K562 (cell line): ENCODE measurements around the gene DPAGT1. TPM values are rescaled to one million over a fixed set of nuclear protein-coding genes. Genes with fewer than 3 reads are reported as not detected.

Experiments used
- EGR1 ChIP-seq: fragments of 450-650 bp; conservative IDR thresholded peaks from 2 replicates; pipeline ENCODE4 v1.6.1; 2017; ENCODE audit warnings: mild to moderate bottlenecking
- GABPA ChIP-seq: fragments of 200-800 bp; sonication (Bioruptor generic); conservative IDR thresholded peaks from 2 replicates; pipeline ENCODE4 v1.6.1; 2016; ENCODE audit warnings: low read depth, missing genetic modification characterization, missing compliant biosample characterization
- HEY1 ChIP-seq: fragments of 250-450 bp; sonication (Bioruptor Pico); IDR thresholded peaks from 2 replicates; pipeline ENCODE4 v1.5.0; 2020; ENCODE audit warnings: mild to moderate bottlenecking, moderate library complexity, borderline replicate concordance
- polyA plus RNA-seq, 8 experiments: library from polyadenylated mRNA; depleted of rRNA in 4 of 8; stranded (reverse) in 5 of 8; unstranded in 3 of 8; fragments of >200 nt; fragmentation: Nextera tagmentation in 2 of 8; fragmentation: Illumina TruSeq in 1 of 8; extraction: Ambion mirVana in 2 of 8; extraction: Trizol in 1 of 8; gene quantifications; 2 replicates each; pipeline versions ENCODE4 v1.2.1 to v1.2.3, GENCODE V29; 2011 to 2014; ENCODE audit warnings: inconsistent platforms in 1 of 8, missing spikeins in 1 of 8
- total RNA-seq, 7 experiments: library from RNA; depleted of rRNA in 6 of 7; stranded (reverse); fragments of >200 nt in 6 of 7; fragmentation: Illumina TruSeq in 2 of 7; extraction: Trizol in 2 of 7; gene quantifications; 2 replicates each; pipeline versions ENCODE4 v1.2.1 to v1.2.3, GENCODE V29; 2011 to 2021; ENCODE audit warnings: low replicate concordance in 1 of 7
- TF ChIP-seq, protein P1 (sequence below): fragments of 450-650 bp; IDR thresholded peaks from 2 replicates; pipeline ENCODE4 v1.6.1; 2014; ENCODE audit warnings: low read depth, mild to moderate bottlenecking, moderate library complexity, borderline replicate concordance
- TF ChIP-seq, protein P2 (sequence below), 2 experiments: fragments of 450-650 bp; formaldehyde crosslinking in 1 of 2; IDR thresholded peaks; 2 replicates each; pipeline versions ENCODE4 v1.4.0 to v1.6.1; 2014 to 2020; ENCODE audit warnings: mild to moderate bottlenecking in 2 of 2, borderline replicate concordance in 1 of 2, low read depth in 1 of 2
- TF ChIP-seq, protein P3 (sequence below), 2 experiments: IDR thresholded peaks; 2 replicates each; pipeline ENCODE4 v1.6.1; 2011; ENCODE audit warnings: borderline replicate concordance in 1 of 2, control low read depth in 1 of 2, low read depth in 1 of 2, low read length in 1 of 2, mild to moderate bottlenecking in 1 of 2, mixed read lengths in 1 of 2, moderate library complexity in 1 of 2; ENCODE audit not compliant: insufficient read depth in 1 of 2, insufficient read length in 1 of 2, poor library complexity in 1 of 2, severe bottlenecking in 1 of 2; ENCODE audit errors: extremely low read depth in 1 of 2
- TF ChIP-seq, protein P4 (sequence below): sonication (generic); formaldehyde crosslinking; IDR thresholded peaks from 2 replicates; pipeline ENCODE4 v1.5.0; 2020; ENCODE audit warnings: missing genetic modification reagents
- TF ChIP-seq, protein P5 (sequence below): fragments of 450-650 bp; IDR thresholded peaks from 2 replicates; pipeline ENCODE4 v1.6.1; 2018; ENCODE audit not compliant: partially characterized antibody

The DPAGT1 gene
- total and polyA plus RNA-seq, 9 of the 15 experiments (the other 6 are each of a cell fraction or from before 2014, with no cell fraction given) = 29.9 to 135 (median 85.0) TPM

DNA sequence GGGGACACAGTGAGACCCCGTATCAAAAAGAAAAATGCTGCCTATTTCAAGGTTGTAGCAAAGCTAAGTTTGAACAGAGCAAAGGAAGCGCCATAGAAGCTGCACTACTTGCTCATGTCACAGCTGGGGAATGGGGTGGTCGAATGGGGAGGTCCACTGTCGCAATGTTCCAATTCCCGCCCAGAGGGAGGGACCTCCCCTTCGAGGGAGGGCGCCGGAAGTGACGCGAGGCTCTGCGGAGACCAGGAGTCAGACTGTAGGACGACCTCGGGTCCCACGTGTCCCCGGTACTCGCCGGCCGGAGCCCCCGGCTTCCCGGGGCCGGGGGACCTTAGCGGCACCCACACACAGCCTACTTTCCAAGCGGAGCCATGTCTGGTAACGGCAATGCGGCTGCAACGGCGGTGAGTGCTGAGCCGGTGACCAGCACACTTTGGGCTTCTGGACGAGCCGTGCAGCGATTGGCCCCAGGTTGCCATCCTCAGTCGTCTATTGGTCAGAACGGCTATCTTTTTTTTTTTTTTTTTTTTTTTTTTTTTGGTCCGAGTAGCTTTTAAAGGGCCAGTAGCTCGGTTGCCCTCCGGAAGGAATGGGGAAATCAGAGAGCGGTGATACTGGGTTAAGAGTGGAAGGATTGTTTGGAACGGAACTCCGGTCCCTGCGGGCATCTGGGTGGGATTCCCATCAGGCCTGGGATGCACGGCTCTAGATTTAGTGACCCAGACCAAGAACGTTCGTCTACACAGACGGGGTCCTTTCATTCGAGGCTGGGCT lies 16.8 kb downstream of the DPAGT1 start, which contains the start of gene HMBS (continued):
- TF ChIP-seq, protein P1, sequence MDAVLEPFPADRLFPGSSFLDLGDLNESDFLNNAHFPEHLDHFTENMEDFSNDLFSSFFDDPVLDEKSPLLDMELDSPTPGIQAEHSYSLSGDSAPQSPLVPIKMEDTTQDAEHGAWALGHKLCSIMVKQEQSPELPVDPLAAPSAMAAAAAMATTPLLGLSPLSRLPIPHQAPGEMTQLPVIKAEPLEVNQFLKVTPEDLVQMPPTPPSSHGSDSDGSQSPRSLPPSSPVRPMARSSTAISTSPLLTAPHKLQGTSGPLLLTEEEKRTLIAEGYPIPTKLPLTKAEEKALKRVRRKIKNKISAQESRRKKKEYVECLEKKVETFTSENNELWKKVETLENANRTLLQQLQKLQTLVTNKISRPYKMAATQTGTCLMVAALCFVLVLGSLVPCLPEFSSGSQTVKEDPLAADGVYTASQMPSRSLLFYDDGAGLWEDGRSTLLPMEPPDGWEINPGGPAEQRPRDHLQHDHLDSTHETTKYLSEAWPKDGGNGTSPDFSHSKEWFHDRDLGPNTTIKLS = peak; percentile 56; the same call in 1 of the 2 replicates
- TF ChIP-seq GABPA (tag) = peak; percentile 95
- TF ChIP-seq, protein P2, sequence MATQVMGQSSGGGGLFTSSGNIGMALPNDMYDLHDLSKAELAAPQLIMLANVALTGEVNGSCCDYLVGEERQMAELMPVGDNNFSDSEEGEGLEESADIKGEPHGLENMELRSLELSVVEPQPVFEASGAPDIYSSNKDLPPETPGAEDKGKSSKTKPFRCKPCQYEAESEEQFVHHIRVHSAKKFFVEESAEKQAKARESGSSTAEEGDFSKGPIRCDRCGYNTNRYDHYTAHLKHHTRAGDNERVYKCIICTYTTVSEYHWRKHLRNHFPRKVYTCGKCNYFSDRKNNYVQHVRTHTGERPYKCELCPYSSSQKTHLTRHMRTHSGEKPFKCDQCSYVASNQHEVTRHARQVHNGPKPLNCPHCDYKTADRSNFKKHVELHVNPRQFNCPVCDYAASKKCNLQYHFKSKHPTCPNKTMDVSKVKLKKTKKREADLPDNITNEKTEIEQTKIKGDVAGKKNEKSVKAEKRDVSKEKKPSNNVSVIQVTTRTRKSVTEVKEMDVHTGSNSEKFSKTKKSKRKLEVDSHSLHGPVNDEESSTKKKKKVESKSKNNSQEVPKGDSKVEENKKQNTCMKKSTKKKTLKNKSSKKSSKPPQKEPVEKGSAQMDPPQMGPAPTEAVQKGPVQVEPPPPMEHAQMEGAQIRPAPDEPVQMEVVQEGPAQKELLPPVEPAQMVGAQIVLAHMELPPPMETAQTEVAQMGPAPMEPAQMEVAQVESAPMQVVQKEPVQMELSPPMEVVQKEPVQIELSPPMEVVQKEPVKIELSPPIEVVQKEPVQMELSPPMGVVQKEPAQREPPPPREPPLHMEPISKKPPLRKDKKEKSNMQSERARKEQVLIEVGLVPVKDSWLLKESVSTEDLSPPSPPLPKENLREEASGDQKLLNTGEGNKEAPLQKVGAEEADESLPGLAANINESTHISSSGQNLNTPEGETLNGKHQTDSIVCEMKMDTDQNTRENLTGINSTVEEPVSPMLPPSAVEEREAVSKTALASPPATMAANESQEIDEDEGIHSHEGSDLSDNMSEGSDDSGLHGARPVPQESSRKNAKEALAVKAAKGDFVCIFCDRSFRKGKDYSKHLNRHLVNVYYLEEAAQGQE (IDR thresholded peaks at IDR 0.05; ENCODE audit: borderline replicate concordance) = no peak
- TF ChIP-seq, protein P2 (CRISPR knock-in tag; IDR thresholded peaks at IDR 0.05; ENCODE audit: low read depth) = 0 out of 2 replicates have a peak, but pooled peaks have one; percentile 57
- TF ChIP-seq HEY1 (CRISPR knock-in tag) = no peak
- TF ChIP-seq EGR1 = no peak
- TF ChIP-seq, protein P3, sequence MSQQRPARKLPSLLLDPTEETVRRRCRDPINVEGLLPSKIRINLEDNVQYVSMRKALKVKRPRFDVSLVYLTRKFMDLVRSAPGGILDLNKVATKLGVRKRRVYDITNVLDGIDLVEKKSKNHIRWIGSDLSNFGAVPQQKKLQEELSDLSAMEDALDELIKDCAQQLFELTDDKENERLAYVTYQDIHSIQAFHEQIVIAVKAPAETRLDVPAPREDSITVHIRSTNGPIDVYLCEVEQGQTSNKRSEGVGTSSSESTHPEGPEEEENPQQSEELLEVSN (IDR thresholded peaks at IDR 0.05; ENCODE audit: borderline replicate concordance in 1 of 2, extremely low read depth in 1 of 2, insufficient read depth in 1 of 2, insufficient read length in 1 of 2, low read depth in 1 of 2, low read length in 1 of 2, poor library complexity in 1 of 2, severe bottlenecking in 1 of 2) = peak; percentile 89 to 94
- TF ChIP-seq, protein P4, sequence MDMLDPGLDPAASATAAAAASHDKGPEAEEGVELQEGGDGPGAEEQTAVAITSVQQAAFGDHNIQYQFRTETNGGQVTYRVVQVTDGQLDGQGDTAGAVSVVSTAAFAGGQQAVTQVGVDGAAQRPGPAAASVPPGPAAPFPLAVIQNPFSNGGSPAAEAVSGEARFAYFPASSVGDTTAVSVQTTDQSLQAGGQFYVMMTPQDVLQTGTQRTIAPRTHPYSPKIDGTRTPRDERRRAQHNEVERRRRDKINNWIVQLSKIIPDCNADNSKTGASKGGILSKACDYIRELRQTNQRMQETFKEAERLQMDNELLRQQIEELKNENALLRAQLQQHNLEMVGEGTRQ (CRISPR knock-in tag) = peak; percentile 53; the same call in 1 of the 2 replicates
- TF ChIP-seq, protein P5, sequence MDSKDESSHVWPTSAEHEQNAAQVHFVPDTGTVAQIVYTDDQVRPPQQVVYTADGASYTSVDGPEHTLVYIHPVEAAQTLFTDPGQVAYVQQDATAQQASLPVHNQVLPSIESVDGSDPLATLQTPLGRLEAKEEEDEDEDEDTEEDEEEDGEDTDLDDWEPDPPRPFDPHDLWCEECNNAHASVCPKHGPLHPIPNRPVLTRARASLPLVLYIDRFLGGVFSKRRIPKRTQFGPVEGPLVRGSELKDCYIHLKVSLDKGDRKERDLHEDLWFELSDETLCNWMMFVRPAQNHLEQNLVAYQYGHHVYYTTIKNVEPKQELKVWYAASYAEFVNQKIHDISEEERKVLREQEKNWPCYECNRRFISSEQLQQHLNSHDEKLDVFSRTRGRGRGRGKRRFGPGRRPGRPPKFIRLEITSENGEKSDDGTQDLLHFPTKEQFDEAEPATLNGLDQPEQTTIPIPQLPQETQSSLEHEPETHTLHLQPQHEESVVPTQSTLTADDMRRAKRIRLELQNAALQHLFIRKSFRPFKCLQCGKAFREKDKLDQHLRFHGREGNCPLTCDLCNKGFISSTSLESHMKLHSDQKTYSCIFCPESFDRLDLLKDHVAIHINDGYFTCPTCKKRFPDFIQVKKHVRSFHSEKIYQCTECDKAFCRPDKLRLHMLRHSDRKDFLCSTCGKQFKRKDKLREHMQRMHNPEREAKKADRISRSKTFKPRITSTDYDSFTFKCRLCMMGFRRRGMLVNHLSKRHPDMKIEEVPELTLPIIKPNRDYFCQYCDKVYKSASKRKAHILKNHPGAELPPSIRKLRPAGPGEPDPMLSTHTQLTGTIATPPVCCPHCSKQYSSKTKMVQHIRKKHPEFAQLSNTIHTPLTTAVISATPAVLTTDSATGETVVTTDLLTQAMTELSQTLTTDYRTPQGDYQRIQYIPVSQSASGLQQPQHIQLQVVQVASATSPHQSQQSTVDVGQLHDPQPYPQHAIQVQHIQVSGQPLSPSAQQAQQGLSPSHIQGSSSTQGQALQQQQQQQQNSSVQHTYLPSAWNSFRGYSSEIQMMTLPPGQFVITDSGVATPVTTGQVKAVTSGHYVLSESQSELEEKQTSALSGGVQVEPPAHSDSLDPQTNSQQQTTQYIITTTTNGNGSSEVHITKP = peak; percentile 80
